ENCODE results near the gene KRT40. TPM values are rescaled to one million over a fixed set of nuclear protein-coding genes. Genes with fewer than 3 reads are reported as not detected.
"Not testable (repeated sequence)": the region's sequence is repeated elsewhere in the genome, so short reads cannot be mapped to it uniquely, and the experiment has no call there.

Gene KRT40
- total RNA-seq, 8 experiments from 2014 or later = 0.19 TPM; not detected in 7

DNA sequence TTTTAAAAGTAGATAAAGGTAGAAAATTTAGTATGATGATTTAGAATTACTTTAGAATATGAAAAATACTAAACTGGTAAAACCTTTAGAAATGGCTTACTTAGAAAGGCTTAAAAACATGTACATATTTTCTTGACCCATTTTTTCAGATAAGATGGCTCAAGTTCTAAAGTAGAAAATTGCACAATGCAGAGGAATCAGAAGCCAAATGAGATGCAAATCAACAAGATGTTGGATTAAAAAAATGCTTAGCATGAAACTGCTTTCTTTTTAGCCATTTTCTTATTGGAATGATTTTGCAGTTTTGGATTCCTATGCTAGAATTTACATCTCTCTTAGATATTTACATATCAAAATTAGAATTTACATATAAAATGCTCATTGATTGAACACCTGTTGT is 26.3 kb upstream of the KRT40 start:
- no peak overlapping the region for H3K27ac ChIP-seq
- ATAC-seq (replicated peaks in 6 of 8) = no peak
- H3K4me1 ChIP-seq (replicated peaks in 1 of 2) = peaks cover 0 to 6% of the 10 kb centered on the region in 2 donors
- H3K4me3 ChIP-seq = no peak overlapping the region
- in situ Hi-C loops (cut with MboI; ENCODE audit: low pct_unique_long_range_greater_than_20kb in 2 of 9, low sequenced_read_pairs in 9 of 9, unreplicated experiment in 9 of 9) = no loop called here

DNA sequence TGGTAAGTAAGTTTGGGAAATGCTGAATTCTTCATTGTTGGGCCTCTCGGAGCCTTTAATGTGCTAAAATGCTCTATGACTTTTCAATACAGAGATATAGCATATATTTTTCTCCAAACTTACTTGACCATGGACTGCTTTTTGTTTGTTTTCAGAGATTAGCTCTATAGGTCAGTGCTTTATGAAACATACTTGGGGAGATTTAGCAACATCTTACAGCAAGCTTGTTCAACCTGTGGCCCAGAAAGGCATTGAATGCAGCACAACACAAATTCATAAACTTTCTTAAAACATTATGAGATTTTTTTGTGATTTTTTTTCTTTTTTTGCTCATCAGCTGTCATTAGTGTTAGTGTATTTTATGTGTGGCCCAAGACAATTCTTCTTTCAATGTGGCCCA is 25.8 kb upstream of the KRT40 start:
- Histone ChIP-seq H3K4me1 (replicated peaks in 1 of 2) (peaks cover 0 to 6% of the 10 kb centered on the region in 2 donors), H3K27ac (no peak overlapping the region), H3K4me3 (no peak overlapping the region)
- WGBS, 10 experiments = 22 to 100% (median 86%) methylated on average over 1 of the region's 1 CpG; no CpG with 5 or more reads in 2 of the 10 experiments
- in situ Hi-C loops (cut with MboI; ENCODE audit: low pct_unique_long_range_greater_than_20kb in 2 of 9, low sequenced_read_pairs in 9 of 9, unreplicated experiment in 9 of 9) = no loop called here
- no peak for ATAC-seq (replicated peaks in 6 of 8)

DNA sequence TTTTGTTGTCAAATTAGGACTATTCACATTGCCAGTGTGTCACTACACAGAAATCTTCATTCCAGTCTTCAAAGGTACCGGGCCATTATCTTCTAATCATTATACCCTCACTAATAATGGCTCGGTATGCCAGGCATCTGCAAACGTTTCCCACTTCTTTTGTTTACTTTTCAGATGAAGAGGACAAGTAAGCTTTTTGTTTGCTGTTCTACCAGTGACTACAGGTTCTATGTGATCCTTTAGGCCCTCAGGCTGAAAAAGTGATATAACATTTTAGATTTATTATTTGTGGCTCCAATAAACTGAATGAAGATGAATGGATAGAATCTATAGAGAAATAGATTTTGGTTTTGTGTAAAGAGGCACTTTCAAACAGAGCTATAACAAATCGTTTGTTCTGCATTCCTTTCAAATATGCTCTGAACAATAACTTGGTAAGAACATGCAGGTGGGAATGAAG is 25.2 kb upstream of the KRT40 start:
- Histone ChIP-seq H3K27ac (no peak overlapping the region), H3K4me3 (no peak overlapping the region), H3K4me1 (replicated peaks in 1 of 2) (peaks cover 0 to 6% of the 10 kb centered on the region in 2 donors)
- WGBS, 10 experiments = 13 to 80% (median 52%) methylated on average over 2 to 4 of the region's 4 CpGs; no CpG with 5 or more reads in 1 of the 10 experiments
- in situ Hi-C loops (cut with MboI; ENCODE audit: low pct_unique_long_range_greater_than_20kb in 2 of 9, low sequenced_read_pairs in 9 of 9, unreplicated experiment in 9 of 9) = no loop called here
- peak in 1 of 8 experiments; percentile 18 for ATAC-seq (replicated peaks in 6 of 8)

DNA sequence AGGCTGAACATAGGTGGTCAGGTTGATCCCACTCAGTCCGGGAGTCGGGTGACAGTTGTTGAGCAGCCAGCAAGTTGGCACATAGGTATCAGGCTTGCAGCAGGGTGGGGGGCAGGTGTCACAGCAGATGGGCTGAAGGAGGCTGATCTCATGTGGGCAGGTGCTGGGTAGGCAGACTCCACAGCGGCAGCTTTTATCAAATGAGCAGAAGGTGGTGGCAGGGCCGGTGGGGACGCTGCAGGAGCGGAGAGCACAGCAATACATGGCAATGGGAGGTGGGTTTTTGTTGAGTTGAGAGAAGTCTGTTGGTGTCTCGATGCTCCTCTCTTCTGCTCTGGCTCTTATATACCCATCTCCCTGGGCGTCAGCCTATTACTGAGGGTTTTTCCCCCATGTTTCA is 24.7 kb upstream of the KRT40 start, which contains the start of gene KRTAP3-1:
KRTAP3-1 (minus strand) TSS at position 318 of the 400 bp plus-strand sequence; CDS start at position 264, 54 bp downstream.
- in situ Hi-C loops (cut with MboI; ENCODE audit: low pct_unique_long_range_greater_than_20kb in 2 of 9, low sequenced_read_pairs in 9 of 9, unreplicated experiment in 9 of 9) = no loop called here
- WGBS, 10 experiments = 40 to 100% (median 83%) methylated on average over 1 to 5 of the region's 8 CpGs; no CpG with 5 or more reads in 3 of the 10 experiments
- no peak within 1 kb of the TSS for H3K4me3 ChIP-seq
- H3K4me1 ChIP-seq (replicated peaks in 1 of 2) = peaks cover 0 to 3% of the 10 kb centered on the region in 2 donors
- ATAC-seq (replicated peaks in 6 of 8) = no peak
- no peak within 1 kb of the TSS for H3K27ac ChIP-seq

DNA sequence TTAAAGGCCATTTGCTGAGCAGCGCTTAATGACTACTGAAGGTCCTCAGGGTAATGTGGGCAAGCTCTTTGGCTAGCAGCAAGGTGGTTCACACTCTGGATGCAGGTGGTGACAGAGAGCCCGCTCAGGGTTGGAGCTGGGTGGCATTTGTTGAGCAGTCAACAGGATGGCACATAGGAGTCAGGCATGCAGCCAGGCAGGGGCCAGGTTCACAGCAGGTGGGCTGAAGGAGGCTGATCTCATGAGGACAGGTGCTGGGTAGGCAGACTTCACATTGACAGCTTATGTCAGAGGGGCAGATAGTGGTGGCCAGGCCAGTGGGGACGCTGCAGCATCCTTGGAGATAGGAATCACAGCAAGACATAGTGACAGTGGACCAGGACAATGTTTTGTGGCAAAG is 20.3 kb upstream of the KRT40 start:
- 80 to 100% (median 98%) methylated on average over 1 to 3 of the region's 3 CpGs; no CpG with 5 or more reads in 4 of the 10 experiments for WGBS, 10 experiments
- Histone ChIP-seq H3K4me3 (no peak overlapping the region), H3K27ac (no peak overlapping the region), H3K4me1 (replicated peaks in 1 of 2) (peaks cover 0 to 2% of the 10 kb centered on the region in 2 donors)
- ATAC-seq (replicated peaks in 6 of 8) = no peak
- in situ Hi-C loops (cut with MboI; ENCODE audit: low pct_unique_long_range_greater_than_20kb in 2 of 9, low sequenced_read_pairs in 9 of 9, unreplicated experiment in 9 of 9) = no loop called here

DNA sequence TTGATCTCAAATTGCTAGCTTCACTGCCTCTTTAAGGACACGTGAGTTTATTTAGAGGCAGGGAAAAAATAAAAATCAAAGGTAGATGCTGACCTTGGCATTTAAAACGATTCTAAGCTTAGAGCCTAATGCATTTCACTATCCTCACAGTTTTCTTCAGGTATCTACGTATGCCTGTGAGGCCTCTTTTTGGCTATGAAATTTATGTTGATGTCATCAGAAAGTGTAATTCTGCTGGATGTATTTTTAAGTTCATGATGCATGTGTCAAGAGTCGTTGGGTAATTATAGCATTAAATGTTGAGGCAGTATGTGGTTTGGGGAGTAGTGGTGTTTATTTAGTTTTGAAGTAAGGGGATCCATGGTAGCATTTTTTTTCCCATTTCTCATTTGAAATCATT is 19.8 kb upstream of the KRT40 start:
- no peak overlapping the region for H3K4me3 ChIP-seq
- 40 to 88% (median 73%) methylated on average over 1 to 4 of the region's 4 CpGs; no CpG with 5 or more reads in 1 of the 10 experiments for WGBS, 10 experiments
- no peak for ATAC-seq (replicated peaks in 6 of 8)
- H3K27ac ChIP-seq = no peak overlapping the region
- peaks cover 0 to 2% of the 10 kb centered on the region in 2 donors for H3K4me1 ChIP-seq (replicated peaks in 1 of 2)
- in situ Hi-C loops (cut with MboI; ENCODE audit: low pct_unique_long_range_greater_than_20kb in 2 of 9, low sequenced_read_pairs in 9 of 9, unreplicated experiment in 9 of 9) = no loop called here

DNA sequence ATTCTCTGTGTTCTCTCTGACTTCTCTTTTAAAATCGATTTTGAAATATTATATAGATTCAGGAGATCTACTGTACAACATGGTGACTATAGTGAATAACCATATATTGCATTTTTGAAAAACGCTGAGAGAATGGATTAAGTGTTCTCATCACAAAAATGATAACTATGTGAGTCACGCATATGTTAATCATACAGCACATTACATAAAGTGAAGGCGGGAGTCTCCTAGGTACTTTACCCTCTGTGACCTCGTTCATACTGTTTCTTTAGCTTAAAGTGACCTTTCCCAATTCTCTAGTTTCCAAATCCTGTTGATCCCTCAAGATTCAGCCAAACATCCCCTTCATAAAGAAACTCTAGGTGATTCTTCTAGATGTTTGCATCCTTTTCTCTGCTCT is 18.7 kb upstream of the KRT40 start:
- in situ Hi-C loops (cut with MboI; ENCODE audit: low pct_unique_long_range_greater_than_20kb in 2 of 9, low sequenced_read_pairs in 9 of 9, unreplicated experiment in 9 of 9) = no loop called here
- Histone ChIP-seq H3K4me3 (no peak overlapping the region), H3K4me1 (replicated peaks in 1 of 2) (peaks cover 1 to 2% of the 10 kb centered on the region in 2 donors), H3K27ac (no peak overlapping the region)
- ATAC-seq (replicated peaks in 6 of 8) = peak in 3 of 8 experiments; percentile 48 to 96 (median 62)
- 0 to 80% (median 36%) methylated on average over 1 to 5 of the region's 5 CpGs for WGBS, 10 experiments

DNA sequence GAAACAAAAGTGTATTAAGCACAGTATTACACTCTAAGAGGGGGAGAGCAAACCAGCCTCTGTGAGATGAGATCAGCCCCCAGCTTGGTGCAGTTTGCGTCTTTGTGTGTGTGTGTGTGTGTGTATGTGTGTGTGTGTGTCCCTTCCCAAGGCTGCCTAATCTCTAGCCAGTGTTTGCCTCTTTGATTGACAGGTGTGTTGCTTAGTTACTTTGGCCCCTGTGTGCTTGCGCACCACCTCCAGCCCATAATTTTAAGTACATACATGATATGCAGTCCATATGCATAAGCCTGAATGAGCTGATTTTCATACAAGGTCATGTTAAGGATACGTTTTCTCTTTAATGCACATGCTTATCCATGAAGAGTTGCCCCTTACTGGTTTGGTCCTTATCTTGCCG is 17.7 kb upstream of the KRT40 start:
- peaks cover 5 to 7% of the 10 kb centered on the region in 2 donors for H3K4me1 ChIP-seq (replicated peaks in 1 of 2)
- no peak for ATAC-seq (replicated peaks in 6 of 8)
- no peak overlapping the region for H3K27ac ChIP-seq
- 57 to 100% (median 93%) methylated on average over 1 to 3 of the region's 4 CpGs; no CpG with 5 or more reads in 3 of the 10 experiments for WGBS, 10 experiments
- no peak overlapping the region for H3K4me3 ChIP-seq
- in situ Hi-C loops (cut with MboI; ENCODE audit: low pct_unique_long_range_greater_than_20kb in 2 of 9, low sequenced_read_pairs in 9 of 9, unreplicated experiment in 9 of 9) = no loop called here

DNA sequence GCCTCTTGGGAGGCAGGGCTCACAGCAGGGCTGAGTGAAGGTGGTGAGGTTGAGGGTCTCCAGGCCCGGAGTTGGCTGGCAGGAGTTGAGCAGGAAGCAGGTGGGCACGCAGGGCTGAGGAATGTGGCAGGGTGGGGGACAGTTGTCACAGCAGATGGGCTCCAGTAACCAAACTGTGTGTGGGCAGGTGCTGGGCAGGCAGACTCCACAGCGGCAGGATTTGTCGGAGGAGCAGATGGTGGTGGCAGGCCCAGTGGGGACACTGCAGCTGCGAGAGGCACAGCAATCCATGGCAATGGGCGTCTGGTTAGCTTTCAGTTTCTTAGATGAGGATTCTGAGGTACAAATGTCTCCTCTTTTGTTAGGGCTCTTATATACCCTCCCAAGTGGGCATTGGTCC is 15.4 kb upstream of the KRT40 start, which contains the start of gene KRTAP3-2:
KRTAP3-2 (minus strand) TSS at position 344 of the 400 bp plus-strand sequence; CDS start at position 291, 53 bp downstream.
- ATAC-seq (replicated peaks in 6 of 8); H3K4me3 ChIP-seq; H3K4me1 ChIP-seq (replicated peaks in 1 of 2); H3K27ac ChIP-seq; in situ Hi-C loops (cut with MboI; ENCODE audit: low pct_unique_long_range_greater_than_20kb in 2 of 9, low sequenced_read_pairs in 9 of 9, unreplicated experiment in 9 of 9): not testable (repeated sequence)
- 80 to 100% methylated on average over 1 of the region's 6 CpGs; no CpG with 5 or more reads in 8 of the 10 experiments for WGBS, 10 experiments

DNA sequence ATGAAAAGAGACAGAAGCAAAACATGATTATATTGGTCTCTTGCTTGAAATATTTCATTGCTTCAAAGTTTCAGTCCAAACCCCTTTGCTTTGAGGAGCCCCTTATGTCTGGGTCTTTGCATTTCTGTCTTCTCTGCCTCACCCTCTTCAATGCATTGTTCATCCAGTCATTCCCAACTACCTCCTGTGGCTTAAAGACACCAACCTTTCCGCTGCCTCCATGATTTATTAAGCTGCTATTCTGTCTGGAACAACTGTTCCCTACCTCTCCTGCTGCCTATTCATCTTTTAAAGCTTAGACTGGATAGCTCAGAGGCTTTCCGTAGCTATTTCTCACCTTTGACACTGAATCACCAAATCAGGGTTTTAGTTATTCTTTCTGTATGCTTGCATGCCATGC is 13.2 kb upstream of the KRT40 start:
- in situ Hi-C loops (cut with MboI; ENCODE audit: low pct_unique_long_range_greater_than_20kb in 2 of 9, low sequenced_read_pairs in 9 of 9, unreplicated experiment in 9 of 9) = no loop called here
- Histone ChIP-seq H3K4me1 (replicated peaks in 1 of 2) (peaks cover 4 to 7% of the 10 kb centered on the region in 2 donors), H3K4me3 (no peak overlapping the region), H3K27ac (no peak overlapping the region)
- WGBS, 10 experiments = 20 to 69% (median 41%) methylated on average over 1 to 2 of the region's 2 CpGs
- ATAC-seq (replicated peaks in 6 of 8) = peak in 1 of 8 experiments; percentile 18

DNA sequence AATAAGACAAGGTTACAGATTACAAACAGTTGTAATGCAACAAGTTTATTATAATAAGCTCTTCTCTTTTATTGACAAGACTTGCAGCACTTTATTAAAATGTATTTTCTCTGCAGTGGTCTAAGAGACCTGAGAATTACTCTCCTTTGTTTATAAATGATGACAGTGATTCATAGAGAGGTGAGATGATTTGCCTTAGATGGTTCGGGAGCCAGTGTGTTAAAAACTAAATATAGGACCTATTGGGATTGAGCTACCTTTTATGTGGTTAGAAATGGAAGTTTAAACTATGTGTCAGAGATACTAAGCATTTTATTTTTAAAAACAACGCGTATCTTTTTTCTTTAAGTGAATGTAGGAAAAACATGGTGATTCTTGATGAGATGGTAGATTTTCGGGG is 12.7 kb upstream of the KRT40 start:
- Histone ChIP-seq H3K4me1 (replicated peaks in 1 of 2) (peaks cover 4 to 7% of the 10 kb centered on the region in 2 donors), H3K27ac (no peak overlapping the region), H3K4me3 (no peak overlapping the region)
- WGBS, 10 experiments = 54 to 100% (median 90%) methylated on average over 1 to 4 of the region's 4 CpGs; no CpG with 5 or more reads in 1 of the 10 experiments
- ATAC-seq (replicated peaks in 6 of 8) = no peak
- in situ Hi-C loops (cut with MboI; ENCODE audit: low pct_unique_long_range_greater_than_20kb in 2 of 9, low sequenced_read_pairs in 9 of 9, unreplicated experiment in 9 of 9) = no loop called here

DNA sequence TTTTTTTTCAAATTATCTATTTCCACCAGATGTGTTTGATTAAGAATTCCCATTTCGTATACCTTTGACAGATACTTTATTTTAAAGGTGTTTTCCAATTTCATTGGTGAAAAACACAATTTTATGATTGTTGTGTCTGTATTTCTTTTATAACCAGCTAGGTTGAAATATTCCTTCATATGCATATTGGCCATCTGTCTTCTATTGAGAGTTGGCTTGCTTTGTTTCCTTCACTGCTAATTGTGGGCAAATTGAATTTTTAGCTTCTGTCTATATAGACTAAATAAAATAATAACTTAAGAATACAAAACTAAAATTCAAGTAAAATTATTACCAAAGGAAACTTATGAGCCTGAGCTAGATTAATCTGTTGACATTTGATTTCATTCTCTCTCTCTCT is 11.0 kb upstream of the KRT40 start:
- Histone ChIP-seq H3K4me1 (replicated peaks in 1 of 2) (peaks cover 4 to 7% of the 10 kb centered on the region in 2 donors), H3K4me3 (no peak overlapping the region), H3K27ac (no peak overlapping the region)
- ATAC-seq (replicated peaks in 6 of 8) = no peak
- in situ Hi-C loops (cut with MboI; ENCODE audit: low pct_unique_long_range_greater_than_20kb in 2 of 9, low sequenced_read_pairs in 9 of 9, unreplicated experiment in 9 of 9) = no loop called here
- 0 to 89% (median 77%) methylated on average over 1 of the region's 1 CpG; no CpG with 5 or more reads in 4 of the 10 experiments for WGBS, 10 experiments

DNA sequence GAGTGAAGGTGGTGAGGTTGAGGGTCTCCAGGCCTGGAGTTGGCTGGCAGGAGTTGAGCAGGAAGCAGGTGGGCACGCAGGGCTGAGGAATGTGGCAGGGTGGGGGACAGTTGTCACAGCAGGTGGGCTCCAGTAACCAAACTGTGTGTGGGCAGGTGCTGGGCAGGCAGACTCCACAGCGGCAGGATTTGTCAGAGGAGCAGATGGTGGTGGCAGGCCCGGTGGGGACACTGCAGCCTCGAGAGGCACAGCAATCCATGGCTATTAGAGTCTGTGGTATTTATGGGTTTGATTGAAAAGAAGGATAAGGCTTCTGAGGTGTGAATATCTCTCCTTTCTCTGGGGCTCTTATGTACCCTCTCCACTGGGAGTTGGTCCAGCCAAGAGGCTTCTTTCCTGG is 9.7 kb upstream of the KRT40 start, which contains the start of gene KRTAP3-3:
KRTAP3-3 (minus strand) TSS at position 326 of the 400 bp plus-strand sequence; CDS start at position 259, 67 bp downstream.
- ATAC-seq (replicated peaks in 6 of 8) = no peak

DNA sequence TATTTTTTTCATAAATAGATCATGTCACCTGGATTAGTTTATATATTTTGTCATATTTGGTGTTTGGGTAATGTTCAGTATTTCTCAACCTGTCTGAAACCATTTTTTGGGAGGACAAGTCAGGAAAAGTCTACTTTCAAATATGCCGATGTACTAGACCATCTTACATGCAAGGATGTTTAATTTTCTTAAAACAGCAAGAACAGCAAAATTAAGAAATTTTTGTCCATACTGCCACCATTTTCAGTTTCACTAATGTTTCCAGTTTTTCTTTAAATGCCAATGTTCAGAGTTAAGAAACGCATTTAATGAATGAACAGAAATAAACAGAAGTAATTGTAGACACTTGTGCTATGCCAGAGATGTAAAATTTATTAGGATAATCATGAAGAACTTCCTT is 9.0 kb upstream of the KRT40 start:
- WGBS, 10 experiments = 70 to 97% (median 92%) methylated on average over 1 to 2 of the region's 2 CpGs
- H3K4me3 ChIP-seq = no peak overlapping the region
- in situ Hi-C loops (cut with MboI; ENCODE audit: low pct_unique_long_range_greater_than_20kb in 2 of 9, low sequenced_read_pairs in 9 of 9, unreplicated experiment in 9 of 9) = no loop called here
- H3K27ac ChIP-seq = no peak overlapping the region
- H3K4me1 ChIP-seq (replicated peaks in 1 of 2) = peaks cover 4 to 7% of the 10 kb centered on the region in 2 donors
- no peak for ATAC-seq (replicated peaks in 6 of 8)

More for the DNA sequence above, 9.7 kb upstream of the KRT40 start, which contains the start of gene KRTAP3-3:
- peaks cover 4 to 7% of the 10 kb centered on the region in 2 donors for H3K4me1 ChIP-seq (replicated peaks in 1 of 2)
- no peak within 1 kb of the TSS for H3K27ac ChIP-seq
- WGBS, 10 experiments = 0 to 80% (median 67%) methylated on average over 1 to 2 of the region's 4 CpGs; no CpG with 5 or more reads in 5 of the 10 experiments
- no peak within 1 kb of the TSS for H3K4me3 ChIP-seq
- in situ Hi-C loops (cut with MboI; ENCODE audit: low pct_unique_long_range_greater_than_20kb in 2 of 9, low sequenced_read_pairs in 9 of 9, unreplicated experiment in 9 of 9) = no loop called here
